WERI-Rb-1 (cell line): ENCODE measurements around the gene STXBP3.

Experiments used
- DNase-seq: peaks from one replicate; pipeline ENCODE4 v3.0.0-alpha.2; 2020
- H3K27ac ChIP-seq: fragments of 250-450 bp; sonication (Bioruptor Pico); 2 replicates; pipeline ENCODE4 v1.5.1; 2020; ENCODE audit warnings: mild to moderate bottlenecking, moderate library complexity
- H3K27me3 ChIP-seq: fragments of 250-450 bp; sonication (Bioruptor Pico); 2 replicates; pipeline ENCODE4 v1.5.1; 2021; ENCODE audit warnings: mild to moderate bottlenecking, low read depth, moderate library complexity; ENCODE audit not compliant: insufficient read depth, severe bottlenecking
- H3K36me3 ChIP-seq: fragments of 250-450 bp; sonication (Bioruptor Pico); 2 replicates; pipeline ENCODE4 v1.5.1; 2020; ENCODE audit warnings: mild to moderate bottlenecking, moderate library complexity
- H3K4me3 ChIP-seq: 2 replicates; pipeline ENCODE4 v1.5.1; 2011; ENCODE audit warnings: low read depth, mild to moderate bottlenecking, control low read depth, low read length
- H3K9me3 ChIP-seq: fragments of 250-450 bp; sonication (Bioruptor Pico); 2 replicates; pipeline ENCODE4 v1.5.1; 2021; ENCODE audit warnings: mild to moderate bottlenecking, moderate library complexity; ENCODE audit not compliant: severe bottlenecking
- TF ChIP-seq, protein P1 (sequence below): IDR thresholded peaks from 2 replicates; pipeline ENCODE4 v1.5.1; 2011; ENCODE audit warnings: low read depth, mild to moderate bottlenecking, control low read depth, inconsistent platforms, low read length

Gene STXBP3

DNA sequence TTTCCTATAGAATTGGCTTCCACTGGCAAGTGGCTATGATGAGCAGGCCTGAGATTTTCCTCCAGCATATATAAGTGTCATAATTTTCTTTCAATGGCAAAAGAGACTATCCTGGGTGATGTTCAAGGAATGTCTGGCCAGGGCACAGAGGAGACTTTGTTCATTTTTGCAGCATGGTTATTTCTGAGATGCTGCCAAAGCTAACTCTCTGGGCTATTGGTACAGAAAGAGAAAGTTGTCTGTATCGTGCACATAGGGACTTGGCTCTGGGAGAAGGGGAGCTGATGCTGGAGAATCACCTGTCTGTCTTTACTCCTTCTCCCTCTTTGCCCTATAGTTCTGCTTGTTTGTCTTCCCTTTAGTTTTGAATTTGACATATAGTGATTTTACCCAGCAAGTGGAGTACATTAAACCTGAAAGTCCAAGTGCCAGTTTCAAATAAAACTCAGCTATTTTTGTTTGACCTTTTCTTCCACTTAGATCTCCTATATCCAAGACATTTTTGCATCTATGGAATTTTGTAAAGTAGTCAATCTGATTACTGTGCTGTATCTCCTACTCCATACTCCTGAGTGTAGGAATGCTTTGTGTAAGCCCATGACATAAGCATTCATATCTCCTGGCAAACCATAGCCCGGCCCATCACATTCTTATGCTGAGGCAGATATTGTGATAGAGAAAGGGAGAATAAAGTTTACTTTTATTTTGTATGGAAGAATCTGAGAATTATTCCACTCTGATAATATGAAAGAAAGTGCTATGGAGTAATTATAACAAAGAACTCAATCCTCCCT lies 29.8 kb upstream of the STXBP3 start:
- Histone ChIP-seq H3K9me3 (no peaks in the 10 kb centered on the region), H3K27me3 (no peaks in the 10 kb centered on the region), H3K4me3 (no peak overlapping the region), H3K36me3 (no peaks in the 10 kb centered on the region), H3K27ac (no peak overlapping the region)
- TF ChIP-seq, protein P1, sequence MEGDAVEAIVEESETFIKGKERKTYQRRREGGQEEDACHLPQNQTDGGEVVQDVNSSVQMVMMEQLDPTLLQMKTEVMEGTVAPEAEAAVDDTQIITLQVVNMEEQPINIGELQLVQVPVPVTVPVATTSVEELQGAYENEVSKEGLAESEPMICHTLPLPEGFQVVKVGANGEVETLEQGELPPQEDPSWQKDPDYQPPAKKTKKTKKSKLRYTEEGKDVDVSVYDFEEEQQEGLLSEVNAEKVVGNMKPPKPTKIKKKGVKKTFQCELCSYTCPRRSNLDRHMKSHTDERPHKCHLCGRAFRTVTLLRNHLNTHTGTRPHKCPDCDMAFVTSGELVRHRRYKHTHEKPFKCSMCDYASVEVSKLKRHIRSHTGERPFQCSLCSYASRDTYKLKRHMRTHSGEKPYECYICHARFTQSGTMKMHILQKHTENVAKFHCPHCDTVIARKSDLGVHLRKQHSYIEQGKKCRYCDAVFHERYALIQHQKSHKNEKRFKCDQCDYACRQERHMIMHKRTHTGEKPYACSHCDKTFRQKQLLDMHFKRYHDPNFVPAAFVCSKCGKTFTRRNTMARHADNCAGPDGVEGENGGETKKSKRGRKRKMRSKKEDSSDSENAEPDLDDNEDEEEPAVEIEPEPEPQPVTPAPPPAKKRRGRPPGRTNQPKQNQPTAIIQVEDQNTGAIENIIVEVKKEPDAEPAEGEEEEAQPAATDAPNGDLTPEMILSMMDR = no peak
- DNase-seq = no peak

DNA sequence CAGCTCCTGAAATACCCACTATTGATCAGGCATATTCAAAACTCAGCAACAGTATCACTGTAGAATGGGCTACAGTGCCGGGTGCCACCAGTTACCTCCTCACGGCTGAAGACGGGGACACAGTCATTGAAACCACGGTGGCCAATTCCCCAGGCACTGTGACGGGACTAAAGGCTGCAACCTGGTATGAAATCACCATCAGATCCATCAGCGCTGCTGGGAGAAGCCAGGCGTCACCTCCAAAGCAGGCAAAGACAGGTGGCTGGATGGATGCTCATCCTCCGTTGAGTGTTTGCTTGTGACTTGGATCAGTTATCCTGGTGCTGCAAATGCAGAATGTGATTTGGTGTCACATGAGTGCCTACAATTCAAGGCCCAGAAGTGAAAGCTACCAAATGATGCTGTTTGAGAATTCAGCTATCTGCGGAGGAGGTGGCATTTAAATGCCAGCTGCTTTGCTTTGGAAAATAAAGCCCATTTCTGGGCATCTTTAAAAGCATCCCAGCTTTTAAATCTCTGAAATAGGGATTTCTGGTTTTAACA lies 28.6 kb upstream of the STXBP3 start:
- H3K27me3 ChIP-seq = no peaks in the 10 kb centered on the region
- H3K36me3 ChIP-seq = no peaks in the 10 kb centered on the region
- no peak for DNase-seq
- H3K9me3 ChIP-seq = no peaks in the 10 kb centered on the region
- TF ChIP-seq, protein P1 = no peak
- H3K4me3 ChIP-seq = no peak overlapping the region
- no peak overlapping the region for H3K27ac ChIP-seq

DNA sequence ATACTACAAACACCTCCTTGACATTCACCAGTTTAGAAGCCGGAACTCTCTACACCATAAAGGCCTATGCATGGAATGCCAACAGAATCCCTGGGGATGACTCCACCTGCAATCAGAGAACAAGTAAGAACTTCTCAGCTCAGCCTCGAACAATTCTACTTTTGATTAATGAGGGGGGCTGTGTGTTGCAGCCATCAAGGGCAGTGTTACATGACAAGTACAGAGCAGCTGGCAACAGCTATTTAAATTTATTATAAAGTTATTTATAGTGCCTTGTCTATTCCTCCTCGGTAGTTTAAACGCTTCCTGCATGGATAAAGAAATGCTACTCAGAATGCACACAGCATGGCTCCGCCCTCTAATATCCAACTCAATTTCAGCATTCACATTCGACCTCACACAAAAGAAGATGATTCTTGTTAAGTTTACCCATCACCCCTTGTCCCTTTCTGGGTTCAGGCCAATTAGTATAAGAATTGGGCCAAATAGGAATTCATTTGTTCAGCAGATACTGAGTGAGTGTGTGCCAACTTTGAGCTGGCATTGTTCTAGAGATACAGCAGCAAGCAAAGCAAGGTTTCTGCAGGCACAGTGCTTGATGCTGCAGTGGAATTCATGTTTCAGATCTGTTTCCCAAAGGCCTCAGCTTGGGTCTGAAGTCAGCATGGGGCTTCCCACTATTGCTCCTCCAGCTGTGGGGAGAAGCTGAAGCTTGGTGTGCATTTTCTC lies 27.4 kb upstream of the STXBP3 start:
- H3K9me3 ChIP-seq = no peaks in the 10 kb centered on the region
- H3K27me3 ChIP-seq = no peaks in the 10 kb centered on the region
- DNase-seq = no peak
- H3K27ac ChIP-seq = no peak overlapping the region
- TF ChIP-seq, protein P1 = no peak
- no peaks in the 10 kb centered on the region for H3K36me3 ChIP-seq
- no peak overlapping the region for H3K4me3 ChIP-seq

DNA sequence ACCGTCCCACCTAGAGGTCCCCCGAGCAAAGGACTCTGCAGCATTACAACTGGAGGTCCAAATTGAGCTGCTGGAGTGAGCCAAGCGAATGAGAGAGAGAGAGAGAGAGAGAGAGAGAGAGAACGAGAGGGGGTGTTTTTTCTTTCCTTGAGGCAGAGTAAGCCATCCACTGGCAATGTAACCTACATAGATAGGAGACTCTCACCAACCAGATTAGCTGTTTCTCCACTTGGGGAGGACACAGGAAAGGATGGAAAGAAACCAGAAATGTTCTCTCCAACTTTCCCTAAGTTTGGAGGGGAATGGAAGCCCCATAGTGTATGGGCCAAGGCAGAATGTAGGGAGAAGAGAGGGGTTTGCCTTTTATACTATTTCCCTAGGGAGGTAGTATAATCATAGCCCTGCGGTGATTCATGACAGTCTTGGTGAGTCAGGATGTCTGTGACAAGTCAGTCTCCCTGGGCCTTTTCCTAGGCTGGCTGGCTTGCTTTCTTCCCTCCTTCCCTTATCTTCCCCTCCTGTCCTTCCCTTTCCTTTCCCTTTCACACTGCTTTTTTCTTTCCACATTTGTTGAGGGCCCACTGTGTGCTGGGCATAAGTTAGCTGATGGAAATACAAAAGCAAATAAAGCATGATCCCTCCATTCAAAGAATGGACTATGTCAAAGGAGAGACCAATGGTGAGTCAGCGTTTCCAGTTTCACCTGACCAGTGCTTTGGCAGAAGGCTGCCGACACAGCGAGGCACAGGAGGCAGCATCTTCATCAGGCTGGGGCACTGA lies 26.6 kb upstream of the STXBP3 start:
- H3K9me3 ChIP-seq = no peaks in the 10 kb centered on the region
- H3K36me3 ChIP-seq = no peaks in the 10 kb centered on the region
- no peak overlapping the region for H3K27ac ChIP-seq
- no peaks in the 10 kb centered on the region for H3K27me3 ChIP-seq
- TF ChIP-seq, protein P1 = no peak
- no peak for DNase-seq
- H3K4me3 ChIP-seq = no peak overlapping the region

DNA sequence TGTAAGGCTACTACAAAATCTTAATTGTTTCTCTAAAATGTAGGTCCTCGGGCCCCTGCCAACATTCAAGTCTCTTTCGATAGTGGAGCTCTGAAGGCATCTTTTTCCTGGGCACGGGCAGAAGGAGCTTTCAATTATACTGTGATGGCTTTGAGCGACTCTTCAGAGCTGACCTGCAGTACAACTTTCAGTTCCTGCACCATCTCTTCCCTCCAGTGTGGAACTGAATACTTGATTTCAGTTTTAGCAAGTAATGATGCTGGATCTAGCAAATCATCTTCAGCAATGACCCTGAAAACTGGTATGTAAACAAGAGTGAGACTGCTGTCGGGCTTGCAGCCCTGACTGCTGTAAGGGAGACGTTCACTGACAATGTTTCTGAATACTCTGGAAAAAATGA lies 24.2 kb upstream of the STXBP3 start:
- Histone ChIP-seq H3K36me3 (no peaks in the 10 kb centered on the region), H3K27me3 (no peaks in the 10 kb centered on the region), H3K27ac (no peak overlapping the region), H3K9me3 (no peaks in the 10 kb centered on the region), H3K4me3 (no peak overlapping the region)
- DNase-seq = no peak
- TF ChIP-seq, protein P1 = no peak
